ENCODE data around the gene IQSEC2.
A peak's percentile ranks its signal among the peaks of the same experiment; 100 is the strongest.

IQSEC2 gene

GRCh38 chrX:53283099-53283498, 1.7 kb upstream of the IQSEC2 start:
- no peak overlapping the region for H3K27ac ChIP-seq
- intact Hi-C loops (cut with DNase I; ENCODE audit: low total_unique reads) = no loop called here
- no peak for TF ChIP-seq CTCF (IDR thresholded peaks at IDR 0.05)
- H3K9me3 ChIP-seq = no peaks in the 10 kb centered on the region
- H3K4me3 ChIP-seq = no peak overlapping the region
- DNase-seq = no peak
- no peaks in the 10 kb centered on the region for H3K27me3 ChIP-seq
- H3K4me1 ChIP-seq = peaks cover 0 to 41% (median 16%) of the 10 kb centered on the region in 4 donors
- H3K36me3 ChIP-seq = no peaks in the 10 kb centered on the region

- Histone ChIP-seq H3K36me3 (no peaks in the 10 kb centered on the region), H3K4me3 (peak overlapping the region in 1 of 2 donors; percentile 50), H3K27ac (peak overlapping the region; percentile 79 to 83), H3K27me3 (no peaks in the 10 kb centered on the region), H3K9me3 (no peaks in the 10 kb centered on the region), H3K4me1 (peaks cover 0 to 32% (median 11%) of the 10 kb centered on the region in 4 donors)
- intact Hi-C loops (cut with DNase I; ENCODE audit: low total_unique reads) = no loop called here
- no peak for DNase-seq
- TF ChIP-seq CTCF (IDR thresholded peaks at IDR 0.05) = no peak
Measured at GRCh38 chrX:53281963-53282695, 745 bp upstream of the IQSEC2 start.

- H3K4me1 ChIP-seq = peaks cover 0 to 29% (median 10%) of the 10 kb centered on the region in 4 donors
- intact Hi-C loops (cut with DNase I; ENCODE audit: low total_unique reads) = no loop called here
- peak overlapping the region; percentile 50 to 57 for H3K4me3 ChIP-seq
- peak; percentile 41 to 66 for DNase-seq
- no peaks in the 10 kb centered on the region for H3K9me3 ChIP-seq
- H3K27me3 ChIP-seq = no peaks in the 10 kb centered on the region
- no peaks in the 10 kb centered on the region for H3K36me3 ChIP-seq
- TF ChIP-seq CTCF (IDR thresholded peaks at IDR 0.05) = no peak
- H3K27ac ChIP-seq = peak overlapping the region; percentile 79 to 83
Measured at GRCh38 chrX:53280331-53281320, 758 bp downstream of the IQSEC2 start.

- no peaks in the 10 kb centered on the region for H3K9me3 ChIP-seq
- intact Hi-C loops (cut with DNase I; ENCODE audit: low total_unique reads) = no loop called here
- no peak for TF ChIP-seq CTCF (IDR thresholded peaks at IDR 0.05)
- H3K27me3 ChIP-seq = no peaks in the 10 kb centered on the region
- no peak for DNase-seq
- H3K4me1 ChIP-seq = peaks cover 0 to 29% (median 10%) of the 10 kb centered on the region in 4 donors
- H3K36me3 ChIP-seq = no peaks in the 10 kb centered on the region
- no peak overlapping the region for H3K4me3 ChIP-seq
- H3K27ac ChIP-seq = no peak overlapping the region
Measured at GRCh38 chrX:53279296-53280237, 1.8 kb downstream of the IQSEC2 start.

- H3K36me3 ChIP-seq = no peaks in the 10 kb centered on the region
- H3K27me3 ChIP-seq = no peaks in the 10 kb centered on the region
- no peak overlapping the region for H3K4me3 ChIP-seq
- no peak for TF ChIP-seq CTCF (IDR thresholded peaks at IDR 0.05)
- H3K4me1 ChIP-seq = no peaks in the 10 kb centered on the region
- H3K9me3 ChIP-seq = no peaks in the 10 kb centered on the region
- intact Hi-C loops (cut with DNase I; ENCODE audit: low total_unique reads) = no loop called here
- no peak for DNase-seq
- H3K27ac ChIP-seq = no peak overlapping the region
Measured at GRCh38 chrX:53272808-53273337, 8.5 kb downstream of the IQSEC2 start.

Measured in tibial artery (tissue), 4 donors.